Measurements from ENCODE around the gene INO80.

GRCh38 chr15:41106947-41107346, 9.1 kb downstream of the INO80 start:
- no peak for TF ChIP-seq CTCF (conservative IDR thresholded peaks at IDR 0.05; ENCODE audit: low read depth, low read length)
- no peak for TF ChIP-seq EZH2 (IDR thresholded peaks at IDR 0.05; ENCODE audit: low read length, unreplicated experiment)
- no peak for TF ChIP-seq EZH2phosphoT487 (IDR thresholded peaks at IDR 0.05; ENCODE audit: borderline replicate concordance, low read length)
